T-helper 2 cell treated with Interferon-gamma antibody and Interleukin-4, amounts not matched to agents 100 ng/mL and 5 ng/mL, for 36 hours (primary cell): ENCODE measurements around the gene PLXDC2. TPM values are rescaled to one million over a fixed set of nuclear protein-coding genes. Genes with fewer than 3 reads are reported as not detected.

ENCODE experiments used
- intact Hi-C: fragments of 100-400 bp; cut with micrococcal nuclease; formaldehyde crosslinking; loops from one replicate; pipeline ENCODE4 v1.15.1; 2023
- total RNA-seq: library from RNA; stranded (reverse); gene quantifications from 2 replicates; pipeline ENCODE4 v1.2.3, GENCODE V29; 2022

PLXDC2 gene
- total RNA-seq, 1 donor from 2014 or later = not detected

DNA sequence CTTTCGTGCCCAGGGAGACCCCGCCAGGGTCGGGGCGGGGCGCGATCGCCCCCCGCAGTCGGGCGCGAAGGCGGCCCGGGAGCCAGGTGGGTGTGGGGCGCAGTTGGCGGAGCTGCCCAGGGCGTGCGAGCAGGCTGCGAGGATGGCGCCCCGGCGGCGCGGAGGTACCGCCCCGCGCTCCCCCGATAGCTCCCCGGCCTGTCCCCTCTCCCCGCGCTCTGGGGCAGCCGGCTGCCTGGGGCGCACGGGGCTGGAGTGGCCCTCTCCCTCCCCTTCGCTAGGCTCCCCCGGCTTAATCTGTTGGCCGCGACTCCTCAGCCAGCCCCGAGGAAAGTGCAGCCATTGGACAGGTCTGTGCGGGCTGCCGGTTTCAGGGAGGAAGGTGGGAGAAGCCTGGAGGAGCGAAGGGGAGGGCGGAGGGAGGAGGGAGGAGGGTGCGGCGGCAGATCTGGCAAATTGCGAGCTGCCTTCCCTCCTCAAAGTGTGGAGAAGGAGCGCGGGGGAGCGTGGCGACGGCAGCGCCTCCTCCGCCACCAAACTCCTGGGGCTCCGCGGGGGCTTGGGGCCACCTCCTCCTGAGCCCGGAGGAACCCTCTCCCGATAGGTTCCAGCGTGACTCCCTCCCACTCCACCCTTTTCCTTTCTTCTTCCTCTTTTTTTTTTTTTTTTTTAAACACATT is 361 bp upstream of the PLXDC2 start:
- intact Hi-C loops = no loop called here

GRCh38 chr10:19817231-19817933 is 1.1 kb downstream of the PLXDC2 start:
- intact Hi-C loops = no loop called here

DNA sequence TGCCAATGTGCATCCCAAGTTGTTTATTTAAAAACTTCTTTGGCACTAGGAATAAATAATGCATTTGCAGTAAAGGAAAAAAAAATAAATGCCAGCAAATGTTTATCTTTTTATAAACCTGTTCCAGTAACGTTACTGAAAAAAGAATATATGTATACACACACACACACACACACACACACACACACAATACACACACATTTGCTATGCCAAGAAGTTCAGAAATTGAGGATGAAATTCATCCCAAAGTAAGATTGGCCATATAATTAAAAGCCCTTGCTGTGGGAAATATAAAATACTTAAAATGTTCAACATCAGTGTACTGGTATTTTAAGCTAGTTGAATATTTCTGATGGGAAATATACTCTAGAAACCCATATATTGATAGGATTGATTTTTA is 2.6 kb downstream of the PLXDC2 start:
- intact Hi-C loops = no loop called here

GRCh38 chr10:19819419-19820033 is 3.3 kb downstream of the PLXDC2 start:
- intact Hi-C loops = no loop called here

DNA sequence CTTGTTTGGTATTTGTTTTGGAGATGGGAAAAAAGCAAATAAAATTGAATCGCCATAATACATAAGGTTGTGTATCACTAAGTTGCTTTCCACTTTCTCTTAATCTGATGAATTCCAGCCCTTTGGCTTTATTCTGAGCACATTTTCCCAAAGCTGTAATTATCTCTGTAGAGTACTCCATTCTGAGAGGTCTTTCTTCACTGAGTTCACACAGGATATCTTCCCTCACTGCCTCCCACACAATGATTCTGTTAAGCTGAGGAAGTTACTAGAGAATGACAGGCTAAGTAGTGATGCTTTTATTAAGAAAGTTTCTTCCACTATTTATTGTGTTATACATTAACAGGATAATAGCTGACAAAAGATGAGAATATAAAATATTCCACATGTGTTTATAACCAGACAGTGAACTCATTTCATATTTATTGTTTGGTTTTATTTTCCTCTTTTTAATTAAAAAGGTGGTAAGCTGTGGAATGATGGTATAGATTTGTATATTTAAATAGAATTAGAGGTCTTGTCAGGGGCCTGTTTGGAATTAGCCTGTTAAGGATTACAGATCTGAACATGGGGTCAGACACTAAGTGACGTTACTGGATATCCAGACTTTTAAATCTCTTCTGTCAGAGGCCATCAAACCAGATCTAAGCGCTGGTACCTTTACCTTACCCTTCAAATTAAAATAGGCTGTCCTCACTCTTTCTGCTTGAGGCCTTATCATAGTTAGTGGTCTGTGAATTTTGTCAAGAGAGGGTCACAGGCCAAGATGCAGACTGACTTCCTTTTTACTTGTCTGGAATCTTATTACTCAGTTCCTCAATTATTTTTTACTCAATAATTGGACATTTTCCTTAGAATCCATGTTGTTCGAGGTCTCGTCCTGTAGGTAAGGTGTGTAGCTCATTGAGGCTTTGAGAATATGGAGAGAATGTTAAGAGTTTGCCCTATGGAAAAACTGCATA is 8.4 kb downstream of the PLXDC2 start:
- intact Hi-C loops = no loop called here

GRCh38 chr10:19825700-19826099 is 9.5 kb downstream of the PLXDC2 start:
- intact Hi-C loops = no loop called here

- intact Hi-C loops = no loop called here
Measured at GRCh38 chr10:19826712-19827111, 10.5 kb downstream of the PLXDC2 start.

DNA sequence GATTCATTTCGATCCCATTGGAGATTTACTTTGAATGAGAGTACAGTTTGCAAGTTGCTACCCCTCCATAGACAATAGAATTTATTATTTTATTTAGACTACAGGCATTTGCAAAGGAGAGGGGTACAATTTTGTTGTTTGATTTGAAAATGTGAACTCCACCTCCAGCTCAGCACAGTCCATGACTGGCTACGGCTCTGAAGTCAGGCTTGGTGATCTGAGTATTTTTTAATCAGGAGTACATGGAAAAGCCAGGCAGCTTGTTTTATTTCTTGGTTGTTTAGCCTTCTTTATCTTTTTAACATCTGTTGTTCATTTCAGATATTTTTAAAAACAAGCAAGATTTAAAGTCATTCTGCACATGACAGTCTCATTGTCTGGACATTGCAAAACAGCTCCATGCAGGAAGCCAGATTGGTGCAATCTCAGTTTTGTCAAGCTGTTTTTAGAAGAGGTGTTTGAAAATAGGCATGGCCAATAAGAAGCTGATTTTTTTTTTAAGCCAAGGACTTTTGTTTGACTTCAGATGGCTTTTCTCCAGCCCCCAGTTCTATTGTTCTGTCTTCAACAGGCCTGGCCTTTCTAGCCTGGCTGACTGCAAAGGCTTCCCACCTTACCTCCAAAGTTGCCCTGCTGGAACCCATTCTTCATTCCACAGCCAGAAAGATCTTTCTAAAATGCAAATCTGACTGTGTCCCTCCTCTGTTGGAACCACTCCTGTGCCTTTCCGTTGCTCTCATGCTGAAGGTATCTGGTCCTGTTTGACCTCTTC is 12.2 kb downstream of the PLXDC2 start:
- intact Hi-C loops = no loop called here

DNA sequence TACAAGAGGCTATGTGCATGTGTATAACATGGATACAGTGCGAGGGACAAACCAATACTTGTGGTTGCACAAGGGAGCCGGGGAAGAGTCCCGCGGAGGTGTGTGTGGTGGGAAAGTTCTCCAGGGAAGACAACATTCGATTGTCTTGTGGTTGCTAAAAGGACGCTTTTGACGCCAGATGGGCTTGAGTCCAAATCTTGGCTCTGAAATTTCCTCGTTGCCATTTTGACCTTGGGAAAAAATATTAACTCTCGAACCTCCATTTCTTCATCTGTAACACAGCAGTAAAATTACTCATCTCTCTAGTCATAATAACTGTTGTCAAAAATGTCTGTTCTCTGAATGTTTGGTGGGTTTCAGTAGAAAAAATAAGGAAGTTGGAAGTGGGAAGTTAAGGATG is 16.5 kb downstream of the PLXDC2 start:
- intact Hi-C loops = no loop called here

- intact Hi-C loops = no loop called here
Measured at GRCh38 chr10:19833170-19833824, 17.1 kb downstream of the PLXDC2 start.

GRCh38 chr10:19835952-19836351 is 19.7 kb downstream of the PLXDC2 start:
- intact Hi-C loops = no loop called here

DNA sequence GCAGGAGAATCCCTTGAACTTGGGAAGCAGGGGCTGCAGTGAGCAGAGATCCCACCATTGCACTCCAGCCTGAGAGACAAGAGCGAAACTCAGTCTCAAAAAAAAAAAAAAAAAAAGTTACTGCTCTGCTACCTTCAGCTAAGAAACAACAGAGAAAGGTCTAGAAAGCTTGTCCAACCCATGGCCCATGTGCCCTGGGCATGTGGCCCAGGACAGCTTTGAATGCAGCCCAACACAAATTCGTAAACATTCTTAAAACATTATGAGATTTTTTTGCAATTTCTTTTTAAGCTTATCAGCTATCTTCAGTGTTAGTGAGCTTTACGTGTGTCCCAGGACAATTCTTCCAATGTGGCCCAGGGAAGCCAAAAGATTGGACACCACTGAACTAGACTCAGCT is 22.9 kb downstream of the PLXDC2 start:
- intact Hi-C loops = no loop called here

GRCh38 chr10:19839552-19839951 is 23.3 kb downstream of the PLXDC2 start:
- intact Hi-C loops = no loop called here

DNA sequence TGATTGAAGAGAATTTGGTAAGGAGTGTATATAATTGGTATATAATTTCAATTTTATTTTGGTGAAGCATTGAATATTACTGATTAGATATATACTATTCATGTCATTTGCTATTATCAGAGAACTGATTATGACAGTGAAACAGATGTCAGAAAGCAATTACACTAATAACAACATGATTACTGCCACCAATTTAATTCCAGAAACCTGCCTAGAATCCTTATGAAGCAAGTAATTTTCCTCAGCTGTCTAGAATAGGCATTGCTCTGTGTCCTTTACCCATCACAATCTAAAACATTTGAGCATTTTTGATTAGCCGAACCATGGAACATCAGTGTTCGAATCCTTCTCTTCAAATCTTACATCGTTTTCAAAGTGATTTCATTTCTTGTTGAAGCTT is 24.5 kb downstream of the PLXDC2 start:
- intact Hi-C loops = no loop called here

DNA sequence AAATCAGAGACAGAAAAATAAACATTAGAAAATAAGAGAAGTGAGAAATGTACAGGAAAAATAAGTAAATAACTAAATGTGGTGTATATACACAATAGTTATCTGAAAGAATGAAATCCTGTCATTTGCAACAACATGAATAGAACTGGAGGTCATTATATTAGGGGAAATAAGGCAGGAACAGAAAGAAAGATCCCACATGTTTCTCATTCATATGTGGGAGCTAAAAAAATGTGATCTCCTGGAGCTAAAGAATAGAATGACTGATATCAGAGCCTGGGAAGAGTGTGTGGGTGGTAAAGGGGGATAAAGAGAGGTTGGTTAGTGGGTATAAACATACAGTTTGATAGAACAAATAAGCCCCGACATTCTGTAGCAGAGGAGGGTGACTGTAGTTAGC is 27.3 kb downstream of the PLXDC2 start:
- intact Hi-C loops = no loop called here

DNA sequence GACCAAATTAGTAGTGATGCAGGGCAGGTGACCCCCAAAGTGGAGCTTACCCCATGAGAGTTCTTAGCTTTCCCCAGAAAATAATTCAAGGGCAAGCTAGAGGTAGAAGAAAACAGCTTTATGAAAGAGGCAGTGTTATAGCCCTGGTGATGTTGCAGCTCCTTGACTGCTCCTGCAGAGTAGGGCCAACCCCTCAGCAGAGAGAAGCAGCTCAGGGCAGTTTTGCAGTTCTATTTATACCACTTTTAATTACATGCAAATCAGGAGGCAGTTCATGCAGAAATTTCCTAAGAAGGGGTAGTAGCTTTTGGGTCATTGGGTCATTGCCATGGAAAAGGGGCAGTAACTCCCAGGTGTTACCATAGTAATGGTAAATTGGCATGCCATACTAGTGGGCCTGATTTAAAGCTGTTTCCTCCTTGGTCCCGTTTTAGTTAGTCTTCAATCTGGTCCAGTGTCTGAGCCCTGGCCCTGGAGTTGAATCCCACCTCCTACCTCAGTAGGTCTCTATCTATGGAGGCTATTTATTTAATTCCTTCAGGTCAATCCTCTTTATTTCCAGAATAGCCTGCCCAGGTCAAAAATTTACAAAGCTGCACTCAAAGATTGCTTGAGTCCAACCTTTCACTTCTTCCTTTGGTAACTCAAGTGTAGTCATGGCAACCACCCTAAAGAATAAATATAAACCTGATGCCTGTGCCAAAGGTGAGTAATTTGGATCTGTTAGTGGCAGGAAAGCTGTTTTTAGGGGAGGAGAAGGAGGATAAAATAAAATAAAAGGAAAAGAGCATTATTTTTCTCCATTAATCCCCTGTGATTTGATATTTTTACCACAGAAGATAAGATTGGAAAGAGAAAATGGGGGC is 29.5 kb downstream of the PLXDC2 start:
- intact Hi-C loops = no loop called here

- intact Hi-C loops = no loop called here
Measured at GRCh38 chr10:19847321-19847720, 31.1 kb downstream of the PLXDC2 start.

DNA sequence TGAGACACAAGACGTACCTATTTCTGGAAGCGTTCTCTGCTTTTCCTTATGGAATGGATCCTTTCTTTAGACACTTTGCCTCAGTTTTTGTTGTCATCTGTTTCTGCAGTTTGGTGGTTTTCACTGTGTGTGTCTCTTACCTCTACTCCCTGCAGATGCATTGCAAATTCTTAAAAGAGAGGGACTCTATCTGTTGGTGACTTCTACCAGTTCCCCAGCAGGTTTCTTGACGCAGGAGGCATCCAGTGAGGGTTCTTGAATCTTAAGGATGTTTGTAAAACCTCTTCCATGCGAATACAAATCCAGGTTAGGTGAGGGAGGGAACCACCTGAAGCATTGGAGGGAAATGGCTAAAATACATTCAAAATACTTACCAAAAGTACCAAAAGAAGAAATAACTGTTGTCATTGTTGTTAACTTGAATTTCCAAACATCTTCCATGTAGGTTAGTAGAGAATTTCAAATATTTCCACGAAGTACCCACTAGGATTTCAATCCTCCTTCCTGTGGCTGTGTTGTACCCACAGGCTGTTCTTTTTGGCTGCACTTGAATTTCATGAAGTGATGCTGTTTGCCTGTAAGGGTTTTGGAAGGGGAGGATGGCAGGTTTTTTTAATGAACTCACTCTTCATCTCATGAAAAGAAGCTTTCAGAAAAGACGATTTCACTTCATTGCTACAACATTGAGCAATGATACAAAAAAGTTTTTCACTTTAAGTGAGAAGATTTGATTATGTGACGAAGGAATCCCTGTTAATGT is 32.2 kb downstream of the PLXDC2 start:
- intact Hi-C loops = no loop called here

- intact Hi-C loops = no loop called here
Measured at GRCh38 chr10:19853831-19854230, 37.6 kb downstream of the PLXDC2 start.
